GM12801 (cell line): Measurements from ENCODE around the gene PUSL1.

ENCODE experiments used
- CTCF ChIP-seq: IDR thresholded peaks from one replicate; pipeline ENCODE4 v1.5.1; 2011; ENCODE audit warnings: control low read depth; ENCODE audit not compliant: insufficient read length; ENCODE audit errors: extremely low read depth

The PUSL1 gene

DNA sequence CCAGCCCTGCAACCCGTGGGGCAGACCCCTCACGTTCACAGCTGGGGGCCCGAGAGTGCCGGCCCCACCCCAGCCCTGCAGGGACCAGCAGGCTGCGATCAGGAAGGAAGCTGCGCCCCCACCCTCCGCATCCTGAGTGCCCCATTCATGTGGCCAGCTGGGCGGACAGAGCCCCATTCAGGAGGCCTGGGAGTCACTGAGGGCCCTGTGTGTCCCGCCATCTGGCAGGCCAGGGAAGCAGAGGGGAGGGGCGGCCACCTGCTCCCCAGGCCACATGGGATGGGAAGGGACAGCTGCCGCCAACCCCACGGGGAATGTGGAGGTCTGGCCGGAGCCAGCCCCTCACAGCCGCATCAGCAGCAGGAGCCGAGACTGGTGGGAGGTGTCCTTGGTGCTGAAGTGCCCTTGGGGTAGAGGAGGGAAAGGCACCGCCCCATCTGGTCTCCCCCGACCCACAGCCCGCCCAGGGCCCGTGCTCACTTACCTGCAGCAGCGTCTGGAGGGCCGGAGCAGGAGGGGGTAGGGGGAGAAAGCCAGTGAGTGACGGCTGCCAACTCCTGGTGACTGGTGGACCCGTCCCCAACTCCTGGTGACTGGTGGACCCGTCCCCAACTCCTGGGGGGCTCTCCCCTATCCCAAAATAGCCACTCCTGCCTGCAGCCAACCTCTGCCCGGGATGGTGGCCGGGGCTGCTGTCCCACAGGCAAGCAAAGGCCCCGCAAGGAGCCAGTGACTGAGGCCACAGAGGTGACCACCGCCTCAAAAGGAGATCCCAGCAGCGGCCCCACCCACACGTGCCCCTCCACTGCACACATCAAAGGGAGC, 9.3 kb upstream of the PUSL1 start:
- TF ChIP-seq CTCF: no peak

GRCh38 chr1:1299686-1300351, 8.6 kb upstream of the PUSL1 start:
- no peak for TF ChIP-seq CTCF

DNA sequence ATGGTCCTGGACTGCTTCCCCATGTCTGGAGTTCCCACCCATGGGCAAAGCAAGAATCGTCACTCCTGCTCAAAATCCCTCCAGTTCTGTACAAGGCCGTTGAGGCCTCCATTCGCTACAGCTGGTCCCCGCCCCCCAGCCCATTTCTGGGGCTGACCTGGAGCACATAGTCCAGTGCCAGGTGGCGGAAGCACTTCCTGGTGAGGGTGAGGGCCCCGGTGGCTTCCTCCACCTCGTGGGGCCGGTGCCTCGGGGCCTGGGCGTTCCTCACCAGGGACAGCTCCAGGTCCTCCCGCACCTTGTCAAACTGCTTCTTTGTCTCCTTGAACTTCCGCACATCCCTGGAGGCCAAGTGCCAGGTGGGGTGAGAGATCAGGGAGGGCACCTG, 8.1 kb upstream of the PUSL1 start:
- TF ChIP-seq CTCF: no peak

- no peak for TF ChIP-seq CTCF
These were observed 6.4 kb upstream of the PUSL1 start for GRCh38 chr1:1302006-1302430.

DNA sequence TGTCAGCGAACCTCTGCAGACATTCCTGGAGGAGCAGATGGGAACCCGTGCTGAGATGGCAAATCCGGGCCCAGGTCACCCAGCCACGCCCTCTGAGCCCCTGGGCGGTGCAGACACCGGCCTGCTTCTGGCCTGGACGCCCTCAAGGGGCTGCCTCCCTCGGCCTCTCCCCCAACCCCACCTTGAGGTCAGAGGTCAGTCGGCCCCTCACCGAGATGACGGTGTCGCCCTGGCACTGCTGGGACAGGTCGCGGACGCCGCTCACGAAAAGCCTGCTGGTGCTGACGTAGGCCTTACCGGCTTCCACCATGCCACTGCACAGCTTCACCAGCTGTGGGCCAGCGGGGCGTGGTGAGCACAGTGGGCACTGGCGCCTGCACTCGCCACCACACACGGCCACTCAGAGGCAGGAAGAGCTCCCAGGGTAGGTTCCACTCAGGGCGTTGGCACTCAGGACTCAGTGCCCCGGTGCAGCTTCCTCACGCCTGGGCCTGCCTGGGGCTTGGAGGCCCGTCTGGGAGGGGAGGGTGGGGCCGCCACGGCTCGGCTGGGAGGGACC, 5.4 kb upstream of the PUSL1 start:
- no peak for TF ChIP-seq CTCF

GRCh38 chr1:1303736-1304135, 4.7 kb upstream of the PUSL1 start:
- no peak for TF ChIP-seq CTCF
